GM18909 (cell line): Measurements from ENCODE around the gene HAUS1.
"Not testable (repeated sequence)": the region's sequence is repeated elsewhere in the genome, so short reads cannot be mapped to it uniquely, and the experiment has no call there.

Experiments used
- ATAC-seq: cut with Tn5 transposase; IDR thresholded peaks from one replicate; pipeline ENCODE4 v1.9.1; 2021; ENCODE audit warnings: mild to moderate bottlenecking; ENCODE audit not compliant: unreplicated experiment, poor library complexity

Gene HAUS1

DNA sequence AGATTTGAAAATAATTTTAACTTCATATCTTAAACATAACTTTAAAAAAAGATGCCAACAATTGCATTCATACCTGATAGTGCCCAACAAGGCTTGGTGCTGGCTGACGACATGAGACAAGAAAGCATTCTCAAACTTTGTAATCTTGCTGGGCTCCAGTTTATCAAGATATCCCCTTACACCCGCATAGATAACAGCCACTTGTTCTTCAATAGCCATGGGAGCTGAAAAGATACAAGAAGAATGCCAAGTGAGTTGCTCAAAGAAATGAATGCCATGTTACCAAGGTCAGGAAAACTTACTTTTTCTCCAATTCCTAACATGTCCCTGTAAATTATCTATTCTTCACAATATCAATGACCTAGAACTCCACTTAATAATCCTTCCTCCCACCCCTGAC, 19.8 kb upstream of the HAUS1 start:
- no peak for ATAC-seq

DNA sequence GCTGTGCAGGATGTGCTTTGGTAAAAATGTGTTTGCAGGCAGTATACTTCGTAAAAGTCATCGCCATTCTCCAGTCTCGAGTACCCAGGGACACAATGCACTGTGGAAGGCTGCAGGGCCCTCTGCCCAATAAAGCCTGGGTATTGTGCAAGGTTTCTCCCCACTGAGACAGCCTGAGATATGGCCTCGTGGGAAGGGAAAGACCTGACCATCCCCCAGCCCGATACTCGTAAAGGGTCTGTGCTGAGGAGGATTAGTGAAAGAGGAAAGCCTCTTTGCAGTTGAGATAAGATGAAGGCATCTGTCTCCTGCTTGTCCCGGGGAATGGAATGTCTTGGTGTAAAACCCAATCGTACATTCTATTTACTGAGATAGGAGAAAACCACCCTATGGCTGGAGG, 15.7 kb upstream of the HAUS1 start:
- ATAC-seq, result not testable (repeated sequence)

DNA sequence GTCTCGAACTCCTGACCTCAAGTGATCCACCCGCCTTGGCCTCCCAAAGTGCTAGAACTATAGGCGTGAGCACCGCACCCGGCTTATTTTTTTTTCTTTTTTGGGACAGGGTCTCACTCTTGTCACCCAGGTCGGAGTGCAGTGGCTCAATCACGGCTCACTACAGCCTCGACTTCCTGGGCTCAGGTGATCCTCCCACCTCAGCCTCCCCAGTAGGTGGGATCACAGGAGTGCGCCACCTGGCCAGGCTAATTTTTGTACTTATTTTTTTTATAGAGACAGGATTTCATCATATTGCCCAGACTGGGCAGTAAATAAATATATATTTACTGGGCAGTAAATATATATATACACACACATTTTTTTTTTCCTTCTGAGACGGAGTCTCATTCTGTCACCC, 8.7 kb upstream of the HAUS1 start:
- no peak for ATAC-seq

DNA sequence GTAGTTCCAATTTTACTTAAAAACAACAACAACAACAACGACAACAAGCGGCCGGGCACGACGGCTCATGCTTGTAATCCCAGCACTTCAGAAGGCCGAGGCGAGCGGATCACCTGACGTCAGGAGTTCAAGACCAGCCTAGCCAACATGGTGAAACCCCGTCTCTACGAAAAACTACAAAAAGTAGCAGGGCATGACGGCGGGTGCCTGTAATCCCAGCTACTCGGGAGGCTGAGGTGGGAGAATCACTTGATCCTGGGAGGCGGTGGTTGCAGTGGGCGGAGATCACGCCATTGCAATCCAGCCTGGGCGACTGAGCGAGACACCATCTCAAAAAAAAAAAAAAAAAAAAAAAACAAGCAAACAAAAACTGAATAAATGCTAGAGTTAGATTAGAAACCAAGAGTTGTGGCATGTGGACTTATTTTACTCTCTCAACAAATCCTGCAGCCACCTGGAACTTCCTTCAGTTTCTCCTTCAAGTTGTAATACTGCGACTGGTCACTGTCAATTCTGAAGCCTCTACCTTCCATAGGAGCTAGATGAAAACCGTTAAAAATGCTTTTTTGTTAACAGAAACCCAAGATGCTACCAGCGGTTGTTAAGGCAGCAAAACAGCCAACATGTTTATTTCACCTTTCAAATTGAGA, 7.4 kb upstream of the HAUS1 start:
- ATAC-seq, result no peak

DNA sequence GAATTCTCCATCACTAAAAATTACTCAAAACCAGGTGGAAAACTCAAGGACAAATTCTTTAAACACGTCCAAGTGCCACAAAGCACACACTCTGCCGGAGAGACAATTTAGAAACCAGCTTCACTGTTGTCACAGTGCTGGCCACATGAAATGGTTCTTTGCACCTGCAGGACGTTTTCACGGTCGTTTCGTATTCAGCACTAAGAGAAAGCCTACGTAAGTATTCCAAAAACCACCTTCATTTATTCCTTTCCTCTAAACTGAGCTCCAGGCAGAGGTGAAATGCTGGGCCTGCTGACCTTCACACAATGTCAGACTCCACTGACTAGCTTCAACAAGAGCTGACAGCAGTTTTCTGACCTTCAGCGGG, 6.8 kb upstream of the HAUS1 start:
- ATAC-seq, result peak; percentile 31

DNA sequence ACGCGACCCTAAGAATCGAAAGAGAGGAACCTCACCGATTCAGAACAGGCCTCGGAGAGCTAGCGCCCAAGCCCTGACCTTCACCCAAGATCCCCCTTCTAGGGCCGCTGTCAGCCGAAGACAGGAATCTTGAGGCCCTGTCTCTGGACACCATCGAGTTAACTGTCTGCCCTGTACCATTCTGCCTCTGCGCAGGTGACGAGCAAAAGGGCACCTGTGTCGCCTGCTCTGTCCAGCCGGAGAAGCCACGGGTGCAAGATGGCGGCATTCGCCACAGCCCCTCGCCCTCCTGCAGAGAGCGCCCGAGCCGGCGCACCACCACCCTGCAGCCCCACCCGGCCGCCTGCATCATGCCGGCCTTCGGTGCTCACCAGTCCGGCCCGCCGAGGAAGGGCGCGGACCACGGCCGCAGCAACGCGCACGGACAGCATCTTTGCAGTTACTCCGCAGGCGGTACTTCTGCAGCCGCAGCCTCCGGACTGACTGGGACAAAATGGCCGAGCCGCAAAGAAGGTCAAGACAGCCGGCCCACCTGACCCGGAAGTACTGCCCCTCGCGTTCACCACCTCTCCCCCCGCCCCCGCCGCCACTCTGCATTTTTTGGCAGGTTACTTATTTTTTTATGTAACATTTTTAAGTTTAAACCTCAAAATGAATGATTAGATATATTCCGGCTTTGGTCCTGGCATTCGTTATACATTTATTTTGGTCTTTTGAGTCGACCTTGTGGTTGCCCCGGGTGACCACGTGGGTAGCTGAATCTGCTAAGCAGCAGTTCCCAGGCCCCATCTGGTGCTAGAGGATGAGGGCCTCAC, 6.2 kb upstream of the HAUS1 start, which contains the start of gene ATP5F1A:
TSS of gene ATP5F1A (minus strand) at position 496 of the 815 bp plus-strand sequence. CDS start at position 431, 65 bp downstream.
- peak; percentile 88 for ATAC-seq

DNA sequence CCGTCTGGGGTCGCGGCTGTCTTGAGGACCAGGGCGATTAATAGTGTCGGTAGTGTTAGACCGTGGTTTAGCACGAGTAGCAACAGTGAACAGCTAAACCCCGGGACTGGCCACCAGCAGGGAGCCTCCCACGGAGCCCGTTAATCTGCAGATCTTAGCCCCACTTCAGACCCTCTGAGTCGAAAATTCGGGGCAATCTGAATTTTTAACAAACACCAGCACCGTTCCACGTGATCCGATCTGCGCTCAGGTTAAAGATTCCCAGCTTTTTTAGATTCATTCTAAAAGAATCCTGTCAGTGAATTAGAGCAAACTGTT, 5.6 kb upstream of the HAUS1 start:
- peak; percentile 1 for ATAC-seq

DNA sequence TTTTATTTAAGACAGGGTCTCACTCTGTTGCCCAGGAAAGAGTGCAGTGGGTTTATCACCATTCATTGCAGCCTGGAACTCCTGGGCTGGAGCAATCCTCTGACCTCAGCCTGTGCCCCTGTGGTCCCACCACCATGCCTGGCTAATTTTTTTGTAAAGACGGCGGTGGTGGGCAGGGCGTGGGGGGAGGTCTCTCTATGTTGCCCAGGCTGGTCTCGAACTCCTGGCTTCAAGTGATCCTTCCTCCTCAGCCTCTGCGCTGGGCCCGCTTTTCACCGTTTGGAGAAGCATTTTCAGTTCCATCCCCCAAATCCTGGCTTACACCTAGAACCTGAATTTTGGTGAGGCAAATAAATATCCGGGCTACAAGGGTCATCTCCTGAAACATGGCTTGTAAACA, 4.7 kb upstream of the HAUS1 start:
- no peak for ATAC-seq

DNA sequence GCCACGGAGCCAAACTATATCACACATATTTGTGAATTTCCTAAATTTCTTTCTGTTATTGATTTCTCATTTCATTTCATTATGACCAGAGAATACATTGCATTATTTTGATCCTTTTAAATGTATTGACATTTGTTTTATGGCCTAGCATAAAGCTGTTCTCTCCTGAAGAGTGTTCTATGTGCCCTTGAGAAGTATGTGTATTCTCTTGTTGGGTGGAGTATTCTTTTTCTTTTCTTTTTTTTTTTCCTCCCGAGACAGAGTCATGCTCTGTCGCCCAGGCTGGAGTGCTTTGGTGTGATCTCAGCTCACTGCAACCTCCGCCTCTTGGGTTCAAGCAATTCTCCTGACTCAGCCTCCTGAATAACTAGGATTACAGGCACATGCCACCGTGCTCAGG, 5.2 kb downstream of the HAUS1 start:
- ATAC-seq, result no peak

DNA sequence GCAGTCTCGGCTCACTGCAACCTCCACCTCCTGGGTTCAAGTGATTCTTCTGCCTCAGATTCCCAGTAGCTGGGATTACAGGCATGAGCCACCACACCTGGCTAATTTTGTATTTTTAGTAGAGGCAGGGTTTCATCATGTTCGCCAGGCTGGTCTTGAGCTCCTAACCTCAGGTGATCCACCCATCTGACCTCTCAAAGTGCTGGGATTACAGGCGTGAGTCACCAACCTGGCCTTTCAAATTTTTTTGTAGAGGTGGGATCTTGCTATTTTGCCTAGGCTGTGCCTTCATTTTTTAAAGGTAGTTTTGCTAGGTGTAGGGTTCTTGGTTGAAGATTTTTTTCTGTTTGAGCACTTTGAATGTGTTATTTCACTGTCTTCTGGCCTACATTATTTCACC, 6.2 kb downstream of the HAUS1 start:
- no peak for ATAC-seq

DNA sequence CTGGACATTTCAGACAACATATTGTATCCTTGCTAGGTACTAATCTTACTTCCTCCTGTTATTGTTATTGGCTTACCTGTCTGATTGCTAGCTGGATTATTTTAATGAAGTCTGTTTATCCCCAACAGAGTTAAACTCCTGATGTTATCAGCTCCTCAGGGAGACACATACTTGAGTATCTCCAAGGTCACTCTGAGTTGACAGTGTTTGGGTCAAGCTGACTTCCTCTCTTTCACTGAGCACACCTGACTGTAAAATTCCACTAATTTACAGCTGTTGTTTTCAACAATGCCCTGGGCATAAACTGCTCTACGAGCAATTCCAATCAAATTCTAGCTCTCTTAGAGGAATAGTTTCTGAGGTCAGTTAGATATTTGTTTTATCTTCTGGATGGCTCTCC, 9.6 kb downstream of the HAUS1 start:
- no peak for ATAC-seq

DNA sequence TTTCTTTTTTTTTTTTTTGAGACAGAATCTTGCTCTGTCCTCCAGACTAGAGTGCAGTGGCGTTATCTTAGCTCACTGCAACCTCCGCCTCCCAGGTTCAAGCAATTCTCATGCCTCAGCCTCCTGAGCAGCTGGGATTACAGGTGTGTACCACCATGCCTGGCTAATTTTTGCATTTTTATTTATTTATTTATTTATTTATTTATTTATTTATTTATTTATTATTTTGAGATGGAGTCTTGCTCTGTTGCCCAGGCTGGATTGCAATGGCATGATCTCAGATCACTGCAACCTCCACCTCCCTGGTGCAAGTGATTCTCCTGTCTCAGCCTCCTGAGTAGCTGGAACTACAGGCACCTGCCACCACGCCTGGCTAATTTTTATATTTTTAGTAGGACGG, 22.4 kb downstream of the HAUS1 start:
- ATAC-seq, result not testable (repeated sequence)

DNA sequence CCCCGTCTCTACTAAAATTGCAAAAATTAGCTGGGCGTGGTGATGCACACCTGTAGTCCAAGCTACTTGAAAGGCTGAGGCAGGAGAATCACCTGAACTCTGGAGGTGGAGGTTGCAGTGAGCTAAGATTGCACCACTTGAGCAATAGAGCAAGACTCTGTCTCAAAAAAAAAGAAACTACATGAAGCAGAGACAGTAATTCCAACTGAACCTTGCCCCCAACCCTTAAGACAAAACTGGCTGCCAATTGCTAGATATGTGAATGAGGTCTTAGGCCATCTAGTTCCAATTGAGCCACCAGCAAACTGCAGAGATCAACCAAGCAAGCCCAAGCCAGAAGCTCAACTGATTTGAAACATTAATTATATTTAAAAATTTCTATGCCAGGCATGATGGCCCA, 25.9 kb downstream of the HAUS1 start:
- no peak for ATAC-seq

DNA sequence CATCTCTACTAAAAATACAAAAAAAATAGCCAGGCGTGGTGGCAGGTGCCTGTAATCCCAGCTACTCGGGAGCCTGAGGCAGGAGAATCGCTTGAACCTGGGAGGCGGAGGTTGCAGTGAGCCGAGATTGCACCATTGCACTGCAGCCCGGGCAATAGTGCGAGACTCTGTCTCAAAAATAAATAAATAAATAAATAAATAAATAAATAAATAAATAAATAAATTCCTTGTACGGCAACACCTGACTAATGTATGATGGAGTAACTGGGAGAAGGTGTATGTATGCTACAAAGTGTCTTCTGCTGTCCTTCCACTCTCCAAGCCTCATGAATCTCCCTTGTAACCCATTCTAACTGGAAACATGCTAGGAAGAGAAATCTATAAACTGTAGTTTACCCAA, 26.4 kb downstream of the HAUS1 start:
- not testable (repeated sequence) for ATAC-seq

DNA sequence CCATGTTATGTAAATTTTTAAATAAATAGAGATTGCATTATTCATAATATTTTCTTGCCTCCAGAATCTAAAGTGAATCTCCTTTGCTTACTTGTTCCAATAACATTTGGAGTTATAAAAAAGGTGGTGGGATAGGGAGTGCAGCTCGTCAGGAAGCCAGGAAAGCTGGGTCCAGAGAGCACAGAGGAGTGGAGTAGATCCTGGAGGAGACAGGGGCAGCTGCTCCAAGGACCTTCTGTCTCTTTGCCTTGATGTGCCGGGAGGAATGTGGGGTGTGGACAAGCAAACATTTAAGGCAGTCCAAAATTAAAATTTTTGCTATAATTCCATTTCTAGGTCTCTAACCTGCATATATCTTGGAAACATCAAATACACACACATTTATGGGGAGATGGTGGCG, 29.3 kb downstream of the HAUS1 start:
- ATAC-seq, result no peak

DNA sequence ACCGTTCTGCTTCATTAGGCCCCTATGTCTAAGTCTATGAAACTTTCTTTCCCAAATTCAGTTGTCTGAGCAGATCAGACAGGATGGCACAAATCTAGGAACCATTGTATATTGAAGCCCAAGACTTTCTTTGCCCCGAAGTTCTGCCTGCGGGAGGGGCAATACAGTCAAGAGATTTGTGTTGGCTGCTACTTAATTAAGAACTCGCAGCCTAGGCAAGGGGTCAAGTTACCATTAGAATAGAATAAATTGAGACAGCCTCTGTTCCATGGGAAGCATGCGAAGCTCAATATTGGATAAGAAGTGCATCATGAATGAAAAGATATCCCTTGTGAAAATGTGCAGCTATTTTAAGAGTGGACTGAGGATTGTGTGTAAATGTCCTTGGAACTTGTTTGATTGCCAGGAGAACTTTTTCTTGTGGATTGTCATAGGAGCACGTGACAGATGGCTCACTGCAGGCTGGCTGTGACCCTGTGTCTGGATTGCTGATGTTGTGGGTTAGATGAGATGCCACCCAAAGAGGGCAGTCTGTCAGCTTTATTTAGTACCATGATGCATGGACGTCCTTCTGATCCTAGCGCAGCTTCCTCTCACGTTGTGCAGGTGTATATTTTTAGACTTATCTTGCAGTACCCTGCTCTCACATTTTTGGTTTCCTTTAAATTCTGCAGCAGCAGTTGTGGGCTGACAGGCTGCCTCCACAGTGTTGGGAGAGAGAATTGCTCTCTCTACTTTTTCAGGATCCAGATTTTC, 30.9 kb downstream of the HAUS1 start:
- ATAC-seq, result no peak

DNA sequence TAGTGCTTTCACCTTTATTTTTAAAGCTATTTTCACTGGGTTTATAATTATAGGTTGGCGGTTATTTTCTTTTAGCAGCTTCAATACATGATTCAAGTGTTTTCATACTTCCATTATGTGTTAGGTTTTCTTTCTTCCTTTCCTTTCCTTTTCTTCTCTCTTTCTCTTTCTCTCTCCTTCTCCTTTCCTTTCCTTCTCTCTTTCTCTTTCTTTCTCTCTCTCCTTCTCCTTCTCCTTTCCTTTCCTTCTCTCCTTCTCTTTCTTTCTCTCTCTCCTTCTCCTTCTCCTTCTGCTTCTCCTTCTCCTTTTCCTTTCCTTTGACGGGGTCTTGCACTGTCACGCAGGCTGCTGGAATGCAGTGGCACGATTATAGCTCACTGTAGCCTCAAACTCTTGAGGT, 36.0 kb downstream of the HAUS1 start:
- ATAC-seq, result no peak

DNA sequence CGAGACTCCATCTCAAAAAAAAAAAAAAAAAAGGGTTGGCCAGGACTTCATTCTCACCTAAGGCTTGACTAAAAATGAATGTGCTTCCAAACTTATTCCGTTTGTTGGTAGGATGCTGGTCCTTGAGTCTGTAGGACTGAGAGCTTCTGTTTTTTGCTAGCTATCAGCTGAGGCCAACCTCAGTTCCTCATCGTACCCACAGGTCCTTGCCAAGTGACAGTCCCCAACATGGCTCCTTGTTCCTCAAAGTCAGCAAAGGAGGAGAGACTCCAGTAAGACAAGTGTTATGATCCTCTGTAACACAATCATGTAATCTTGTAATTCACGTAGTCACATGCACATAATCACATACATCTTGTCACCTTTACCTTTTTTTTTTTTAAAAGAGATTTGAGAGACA, 37.0 kb downstream of the HAUS1 start:
- no peak for ATAC-seq

DNA sequence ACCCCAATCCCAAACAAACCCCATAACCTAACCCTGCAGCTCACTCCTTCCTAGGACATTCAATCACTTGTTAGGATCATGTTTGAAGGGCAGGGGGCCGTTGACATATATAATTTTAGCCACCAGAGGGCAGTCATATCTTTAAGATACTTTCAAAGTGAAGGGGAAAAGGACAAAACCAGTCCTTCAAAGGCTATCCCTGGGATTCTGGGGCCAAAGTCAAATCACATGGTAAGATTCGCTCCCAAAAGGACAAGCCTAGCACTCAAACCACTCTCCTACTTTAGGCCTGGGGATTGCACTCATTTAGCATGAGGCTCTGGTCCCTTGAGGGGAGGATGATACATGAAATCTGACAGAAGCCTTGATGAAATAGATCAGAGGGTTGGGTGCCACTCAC, 44.6 kb downstream of the HAUS1 start:
- no peak for ATAC-seq

DNA sequence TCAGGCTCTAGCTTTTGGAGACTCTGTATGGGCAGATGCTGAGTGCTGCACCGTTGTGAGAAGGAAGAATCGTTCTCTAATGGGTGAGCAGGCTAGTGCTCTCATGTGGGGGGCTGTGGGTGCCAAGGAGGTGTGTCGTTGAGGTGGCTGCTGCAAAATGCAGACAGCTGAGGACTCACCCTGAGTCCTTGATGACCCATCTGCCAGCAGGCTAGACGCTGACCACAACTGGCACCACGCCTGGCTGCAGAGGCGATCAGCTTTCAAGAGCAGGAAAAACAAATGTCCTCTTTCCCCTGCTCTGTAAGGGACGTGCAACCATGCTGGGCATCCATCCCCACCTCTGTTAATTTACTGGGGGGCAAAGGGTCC, 48.2 kb downstream of the HAUS1 start:
- no peak for ATAC-seq

DNA sequence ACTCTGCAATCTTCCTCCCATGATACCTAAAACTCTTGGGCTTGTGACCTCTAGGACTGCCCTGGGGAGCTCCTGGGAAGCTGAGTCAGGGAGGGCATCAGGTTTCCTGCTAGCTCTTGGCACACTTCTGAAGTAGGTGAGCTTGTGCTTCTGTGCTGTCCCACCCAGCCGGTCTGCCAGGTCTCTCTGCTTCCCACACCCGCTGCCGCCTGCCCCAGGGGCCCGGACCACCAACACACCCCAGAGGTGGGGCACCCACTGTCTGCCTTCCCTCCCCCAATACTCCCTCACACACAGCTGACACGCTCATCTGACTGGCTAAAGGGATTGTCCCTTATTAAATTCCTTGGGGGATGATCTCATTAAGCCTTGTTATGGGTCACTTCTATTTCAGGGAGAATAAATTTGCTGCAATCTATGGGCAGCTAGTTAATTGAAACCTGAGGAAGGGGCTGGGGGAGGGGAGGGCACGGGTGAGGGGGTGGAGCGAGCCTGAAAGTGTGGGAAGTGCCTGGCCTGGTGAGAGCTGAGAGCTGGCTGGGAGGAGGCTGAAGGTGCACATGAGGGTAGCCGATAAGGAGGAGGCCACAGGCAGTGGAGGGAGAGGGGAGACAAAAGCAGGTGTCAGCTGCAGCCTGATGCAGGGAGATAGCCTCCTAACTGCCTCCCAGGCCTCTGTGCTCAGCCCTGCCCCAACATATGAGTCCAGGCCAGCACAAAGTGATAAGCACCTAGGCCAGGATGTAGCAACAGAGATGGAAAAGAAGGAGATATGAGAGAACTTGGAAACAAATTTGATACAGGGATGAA, 48.8 kb downstream of the HAUS1 start:
- ATAC-seq, result no peak
